Left forelimb (tissue), 1 donor: Measurements from ENCODE around the gene CYB5B.

ENCODE experiments used
- DNase-seq: peaks from one replicate; pipeline ENCODE4 v3.0.0-alpha.2; 2018; ENCODE audit warnings: low spot score

CYB5B gene

GRCh38 chr16:69485816-69486215, 61.4 kb downstream of the CYB5B start:
- no peak for DNase-seq

- DNase-seq, result no peak
Observed at GRCh38 chr16:69486272-69486671, 61.9 kb downstream of the CYB5B start.

GRCh38 chr16:69486724-69487123, 62.3 kb downstream of the CYB5B start:
- no peak for DNase-seq

- no peak for DNase-seq
Observed at GRCh38 chr16:69490707-69491324, 66.4 kb downstream of the CYB5B start.

GRCh38 chr16:69494991-69495392, 70.6 kb downstream of the CYB5B start:
- DNase-seq, result no peak

GRCh38 chr16:69495821-69496220, 71.4 kb downstream of the CYB5B start:
- no peak for DNase-seq

- no peak for DNase-seq
Observed at GRCh38 chr16:69496376-69496775, 72.0 kb downstream of the CYB5B start.

GRCh38 chr16:69496896-69497295, 72.5 kb downstream of the CYB5B start:
- no peak for DNase-seq

- DNase-seq, result no peak
Observed at GRCh38 chr16:69497876-69498596, 73.6 kb downstream of the CYB5B start.

- no peak for DNase-seq
Observed at GRCh38 chr16:69498926-69499325, 74.5 kb downstream of the CYB5B start.

GRCh38 chr16:69499541-69500230, 75.3 kb downstream of the CYB5B start:
- no peak for DNase-seq

- no peak for DNase-seq
Observed at GRCh38 chr16:69500496-69500895, 76.1 kb downstream of the CYB5B start.

GRCh38 chr16:69501956-69502745, 77.7 kb downstream of the CYB5B start:
- DNase-seq, result no peak

- DNase-seq, result no peak
Observed at GRCh38 chr16:69503244-69503643, 78.8 kb downstream of the CYB5B start.

- no peak for DNase-seq
Observed at GRCh38 chr16:69508033-69508755, 83.8 kb downstream of the CYB5B start.

GRCh38 chr16:69509125-69509524, 84.7 kb downstream of the CYB5B start:
- no peak for DNase-seq

- DNase-seq, result no peak
Observed at GRCh38 chr16:69511651-69512050, 87.2 kb downstream of the CYB5B start.

GRCh38 chr16:69513180-69513966, 89.0 kb downstream of the CYB5B start:
- no peak for DNase-seq

GRCh38 chr16:69514356-69514755, 89.9 kb downstream of the CYB5B start:
- no peak for DNase-seq
